C4-2B (cell line): Measurements from ENCODE around the gene RELN.

Experiments used
- ZFX ChIP-seq: fragments of 450-650 bp; IDR thresholded peaks from 2 replicates; pipeline ENCODE4 v1.6.1; 2017
- TF ChIP-seq, protein P1 (sequence below): fragments of 450-650 bp; conservative IDR thresholded peaks from 2 replicates; pipeline ENCODE4 v1.5.1; 2017; ENCODE audit warnings: mild to moderate bottlenecking

DNA sequence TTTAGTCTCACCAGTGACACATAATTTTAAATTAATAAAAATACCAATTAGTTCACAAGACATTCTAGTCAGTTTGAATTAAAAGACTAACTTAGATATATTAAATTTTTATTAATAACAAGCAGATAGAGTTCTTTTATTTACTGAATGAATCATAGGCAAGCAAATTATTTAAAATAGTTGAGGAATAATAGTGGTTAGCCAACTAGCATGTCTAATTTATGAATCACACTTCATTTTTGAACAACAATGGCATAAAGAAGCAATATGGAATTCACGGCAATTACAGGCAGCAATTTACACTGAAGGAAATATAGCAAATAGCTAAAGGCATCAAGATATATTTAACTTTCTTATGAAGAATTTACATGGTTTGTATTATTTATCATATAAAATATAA lies 356.5 kb downstream of the RELN start:
- TF ChIP-seq, protein P1, sequence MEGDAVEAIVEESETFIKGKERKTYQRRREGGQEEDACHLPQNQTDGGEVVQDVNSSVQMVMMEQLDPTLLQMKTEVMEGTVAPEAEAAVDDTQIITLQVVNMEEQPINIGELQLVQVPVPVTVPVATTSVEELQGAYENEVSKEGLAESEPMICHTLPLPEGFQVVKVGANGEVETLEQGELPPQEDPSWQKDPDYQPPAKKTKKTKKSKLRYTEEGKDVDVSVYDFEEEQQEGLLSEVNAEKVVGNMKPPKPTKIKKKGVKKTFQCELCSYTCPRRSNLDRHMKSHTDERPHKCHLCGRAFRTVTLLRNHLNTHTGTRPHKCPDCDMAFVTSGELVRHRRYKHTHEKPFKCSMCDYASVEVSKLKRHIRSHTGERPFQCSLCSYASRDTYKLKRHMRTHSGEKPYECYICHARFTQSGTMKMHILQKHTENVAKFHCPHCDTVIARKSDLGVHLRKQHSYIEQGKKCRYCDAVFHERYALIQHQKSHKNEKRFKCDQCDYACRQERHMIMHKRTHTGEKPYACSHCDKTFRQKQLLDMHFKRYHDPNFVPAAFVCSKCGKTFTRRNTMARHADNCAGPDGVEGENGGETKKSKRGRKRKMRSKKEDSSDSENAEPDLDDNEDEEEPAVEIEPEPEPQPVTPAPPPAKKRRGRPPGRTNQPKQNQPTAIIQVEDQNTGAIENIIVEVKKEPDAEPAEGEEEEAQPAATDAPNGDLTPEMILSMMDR: no peak
- no peak for TF ChIP-seq ZFX
